ENCODE results near the gene CCNA2.

- no peak for TF ChIP-seq CTCF (IDR thresholded peaks at IDR 0.05)
- no peak for TF ChIP-seq POLR2A (IDR thresholded peaks at IDR 0.05)
Measured at GRCh38 chr4:121792966-121793365, 30.7 kb downstream of the CCNA2 start.

Data from body of pancreas (tissue), 4 donors.